Endothelial cell of umbilical vein (primary cell): ENCODE measurements around the gene MACROH2A1. TPM values are rescaled to one million over a fixed set of nuclear protein-coding genes. Genes with fewer than 3 reads are reported as not detected.

ENCODE experiments used
- BruUV-seq: library from RNA; stranded (reverse); fragments of 400-500 nt; replicated peaks from 2 replicates; lab custom pipeline; 2021; lab: Mats Ljungman, UMichigan
- CTCF ChIA-PET: fragments of 300-600, 350-600 bp; sonication (Branson Sonifier 250); formaldehyde crosslinking; loops from one replicate; lab custom pipeline; 2021; ENCODE audit warnings: antibody characterized with exemption, inconsistent platforms; lab: Charles Lee
- POLR2A ChIA-PET: fragments of 300-600, 350-600 bp; sonication (Branson Sonifier 250); formaldehyde crosslinking; loops from one replicate; lab custom pipeline; 2021; ENCODE audit warnings: antibody characterized with exemption, inconsistent platforms; lab: Charles Lee
- DNase-seq: peaks from one replicate; pipeline ENCODE4 v3.0.0-alpha.2; 2011; ENCODE audit warnings: low read depth, low spot score
- FAIRE-seq: peaks from 2 replicates; lab custom pipeline; 2011; peaks lifted over from hg19 to GRCh38; lab: Jason Lieb, UNC
- H2AFZ ChIP-seq: 2 replicates; pipeline ENCODE4 v1.6.0; 2012; ENCODE audit warnings: low read depth, low read length, control low read depth, inconsistent platforms
- H3K27ac ChIP-seq: 2 replicates; pipeline ENCODE4 v1.5.1; 2011; ENCODE audit warnings: low read depth, mild to moderate bottlenecking, control low read depth, low read length, moderate library complexity; ENCODE audit not compliant: insufficient read depth
- H3K27me3 ChIP-seq, 2 experiments: 2 replicates each; pipeline versions ENCODE4 v1.6.0 to v1.6.1; 2011; ENCODE audit warnings: low read length in 2 of 2, mixed read lengths in 1 of 2; ENCODE audit not compliant: control insufficient read depth in 2 of 2, insufficient read depth in 2 of 2
- H3K36me3 ChIP-seq, 2 experiments: 2 replicates in 1 of 2; 3 replicates in 1 of 2; pipeline ENCODE4 v1.5.1; 2011; ENCODE audit warnings: low read length in 2 of 2, mild to moderate bottlenecking in 1 of 2, moderate library complexity in 1 of 2; ENCODE audit not compliant: control insufficient read depth in 2 of 2, insufficient read depth in 2 of 2; ENCODE audit errors: extremely low read depth in 1 of 2
- H3K4me1 ChIP-seq: 3 replicates; pipeline ENCODE4 v1.5.1; 2011; ENCODE audit warnings: mild to moderate bottlenecking, low read length; ENCODE audit not compliant: control insufficient read depth, insufficient read depth; ENCODE audit errors: extremely low read depth
- H3K4me2 ChIP-seq: 2 replicates; pipeline ENCODE4 v1.6.1; 2011; ENCODE audit warnings: low read length, control low read depth, mixed read lengths; ENCODE audit not compliant: insufficient read depth
- H3K4me3 ChIP-seq, 3 experiments: fragments of 200-600 bp in 1 of 3; sonication (generic), shearing (Covaris generic) in 1 of 3; replicated peaks in 1 of 3; 2 replicates each; pipeline ENCODE4 v1.5.1; 2011 to 2016; ENCODE audit warnings: control low read depth in 3 of 3, low read length in 3 of 3, mild to moderate bottlenecking in 2 of 3, inconsistent platforms in 1 of 3, low read depth in 1 of 3, moderate library complexity in 1 of 3; ENCODE audit not compliant: insufficient read depth in 1 of 3
- H3K79me2 ChIP-seq: 2 replicates; pipeline ENCODE4 v1.6.0; 2012; ENCODE audit warnings: low read length, inconsistent platforms; ENCODE audit not compliant: control insufficient read depth, insufficient read depth
- H3K9ac ChIP-seq: replicated peaks from 2 replicates; pipeline ENCODE3; 2011; ENCODE audit warnings: low read length, control low read depth; ENCODE audit not compliant: insufficient read depth; ENCODE audit errors: extremely low read depth
- H3K9me1 ChIP-seq: replicated peaks from 3 replicates; pipeline ENCODE4 v1.6.0; 2011; ENCODE audit warnings: mild to moderate bottlenecking, low read length; ENCODE audit not compliant: control insufficient read depth, insufficient read depth; ENCODE audit errors: extremely low read depth
- H3K9me3 ChIP-seq: replicated peaks from 2 replicates; pipeline ENCODE4 v1.5.1; 2012; ENCODE audit warnings: low read length, inconsistent platforms; ENCODE audit not compliant: control insufficient read depth, insufficient read depth
- H4K20me1 ChIP-seq: replicated peaks from 2 replicates; pipeline ENCODE3; 2011; ENCODE audit warnings: mild to moderate bottlenecking, low read length; ENCODE audit not compliant: control insufficient read depth, insufficient read depth; ENCODE audit errors: extremely low read depth
- CTCF ChIP-seq, 2 donors: IDR thresholded peaks; 1 replicate in 1 of 2; 2 replicates in 1 of 2; pipeline ENCODE4 v1.5.1; 2011; ENCODE audit warnings: low read length in 2 of 2, mild to moderate bottlenecking in 2 of 2, moderate library complexity in 2 of 2, control low read depth in 1 of 2, inconsistent platforms in 1 of 2, low read depth in 1 of 2; ENCODE audit not compliant: insufficient read depth in 1 of 2; ENCODE audit errors: extremely low read depth in 1 of 2
- EZH2 ChIP-seq: IDR thresholded peaks from 2 replicates; pipeline ENCODE4 v1.6.1; 2012; ENCODE audit warnings: borderline replicate concordance, low read depth, mild to moderate bottlenecking, moderate library complexity, low read length, inconsistent platforms; ENCODE audit not compliant: severe bottlenecking
- FOS ChIP-seq: IDR thresholded peaks from 2 replicates; pipeline ENCODE4 v1.6.1; 2011; ENCODE audit warnings: mild to moderate bottlenecking, low read length, moderate library complexity, borderline replicate concordance; ENCODE audit not compliant: insufficient read depth
- GATA2 ChIP-seq: IDR thresholded peaks from 2 replicates; pipeline ENCODE4 v1.7.0; 2011; ENCODE audit warnings: low read depth, mild to moderate bottlenecking, moderate library complexity, mixed read lengths, low read length; ENCODE audit not compliant: insufficient read length, insufficient read depth
- JUN ChIP-seq: IDR thresholded peaks from 2 replicates; pipeline ENCODE4 v1.6.1; 2011; ENCODE audit warnings: borderline replicate concordance, low read depth; ENCODE audit not compliant: insufficient read length, insufficient read depth
- MAX ChIP-seq: IDR thresholded peaks from 2 replicates; pipeline ENCODE4 v1.6.1; 2011; ENCODE audit not compliant: insufficient read depth, insufficient read length
- MYC ChIP-seq: IDR thresholded peaks from one replicate; pipeline ENCODE4 v1.6.1; 2011; ENCODE audit warnings: mild to moderate bottlenecking, low read depth, low read length
- POLR2A ChIP-seq: IDR thresholded peaks from 2 replicates; pipeline ENCODE4 v1.6.1; 2012; ENCODE audit warnings: low read depth, mild to moderate bottlenecking, control low read depth, low read length
- POLR2AphosphoS5 ChIP-seq: IDR thresholded peaks from 2 replicates; pipeline ENCODE4 v1.6.1; 2012; ENCODE audit warnings: low read depth, mild to moderate bottlenecking, control low read depth, low read length, moderate library complexity; ENCODE audit not compliant: insufficient read depth
- dilution Hi-C: fragments of 300-500 bp; cut with MboI; formaldehyde crosslinking; loops from one replicate; pipeline ENCODE4 v1.15.0; 2019; ENCODE audit warnings: low sequenced_read_pairs; ENCODE audit not compliant: extremely low pct_ligation_motif_present
- intact Hi-C: fragments of 100-400 bp; cut with micrococcal nuclease; formaldehyde crosslinking; loops from one replicate; pipeline ENCODE4 v1.10.0; 2022
- polyA plus RNA-seq, 4 experiments: library from polyadenylated mRNA; depleted of rRNA in 3 of 4; stranded (reverse) in 3 of 4; unstranded in 1 of 4; fragments of >200 nt; gene quantifications; 2 replicates each; pipeline versions ENCODE4 v1.2.1 to v1.2.3, GENCODE V29; 2011 to 2012; ENCODE audit warnings: missing spikeins in 1 of 4
- total RNA-seq: library from RNA; stranded (reverse); gene quantifications from 2 replicates; pipeline ENCODE4 v1.2.3, GENCODE V29; 2021

The MACROH2A1 gene
- total and polyA plus RNA-seq, 2 donors (not counting 3 experiments of a cell fraction or from before 2014, with no cell fraction given), result 89.3 to 147 TPM

GRCh38 chr5:135369952-135370351 lies 29.1 kb downstream of the MACROH2A1 start:
- intact Hi-C loops (no loop called here), dilution Hi-C loops (no loop called here)
- H3K4me3 ChIP-seq, result no peak overlapping the region
- H3K27ac ChIP-seq, result no peak overlapping the region
- no peaks in the 10 kb centered on the region for H4K20me1 ChIP-seq
- peaks cover 12 to 25% of the 10 kb centered on the region in 2 experiments for H3K36me3 ChIP-seq
- FAIRE-seq (no peak), DNase-seq (no peak)
- ChIA-PET POLR2A (no interaction called here), CTCF (interaction anchor here (1.2 to 2.3 kb wide), 4 partner anchors 10 to 161 kb away, joined by 3 to 7 read pairs (median 4); no protein-coding TSS in a partner anchor)
- peaks cover 6% of the 10 kb centered on the region for H3K79me2 ChIP-seq
- no peak overlapping the region for H3K4me2 ChIP-seq
- no peaks in the 10 kb centered on the region for H3K27me3 ChIP-seq
- no TSS peak for BruUV-seq
- TF ChIP-seq MYC, result no peak
- TF ChIP-seq POLR2A, result no peak
- TF ChIP-seq CTCF (IDR thresholded peaks at IDR 0.05; ENCODE audit: extremely low read depth in 1 of 2, insufficient read depth in 1 of 2, low read depth in 1 of 2, low read length in 2 of 2), result no peak
- no peak for TF ChIP-seq GATA2
- no peak for TF ChIP-seq FOS
- no peak for TF ChIP-seq JUN
- TF ChIP-seq POLR2AphosphoS5, result no peak
- TF ChIP-seq EZH2, result no peak
- TF ChIP-seq MAX, result no peak
- H3K9me1 ChIP-seq, result no peaks in the 10 kb centered on the region
- no peaks in the 10 kb centered on the region for H3K4me1 ChIP-seq
- H3K9ac ChIP-seq, result no peak overlapping the region
- no peak overlapping the region for H2AFZ ChIP-seq
- no peaks in the 10 kb centered on the region for H3K9me3 ChIP-seq
